Measurements from ENCODE around the gene SYT17. TPM values are rescaled to one million over a fixed set of nuclear protein-coding genes. Genes with fewer than 3 reads are reported as not detected.

The SYT17 gene
- total and polyA plus RNA-seq, 10 of the 15 experiments (the other 5 are each of a cell fraction or from before 2014, with no cell fraction given): 3.7 to 12.3 (median 5.0) TPM

- TF ChIP-seq ZNF687 (IDR thresholded peaks at IDR 0.05): no peak
- no peak for TF ChIP-seq BCL11A (IDR thresholded peaks at IDR 0.05; ENCODE audit: low read depth, low read length)
- no peak for TF ChIP-seq REST (IDR thresholded peaks at IDR 0.05; ENCODE audit: low read depth, low read length)
- TF ChIP-seq FOXK2 (IDR thresholded peaks at IDR 0.05): no peak
- no peak for TF ChIP-seq SUPT20H (IDR thresholded peaks at IDR 0.05; ENCODE audit: borderline replicate concordance, control insufficient read depth, low read depth, low read length)
- TF ChIP-seq CBX3 (IDR thresholded peaks at IDR 0.05; ENCODE audit: borderline replicate concordance, low read depth): no peak
- no peak for TF ChIP-seq TCF3 (IDR thresholded peaks at IDR 0.05; ENCODE audit: borderline replicate concordance, insufficient read depth, low read depth, low read length)
- TF ChIP-seq BACH1 (IDR thresholded peaks at IDR 0.05; ENCODE audit: borderline replicate concordance): no peak
- no peak for TF ChIP-seq LARP7 (IDR thresholded peaks at IDR 0.05)
These were observed 24.5 kb upstream of the SYT17 start (continued) for GRCh38 chr16:19143599-19143956.

All from GM12878 (cell line).